GM12878 (cell line): Measurements from ENCODE around the gene SEMA5B. TPM values are rescaled to one million over a fixed set of nuclear protein-coding genes. Genes with fewer than 3 reads are reported as not detected.

Experiments used
- ATAC-seq: fragments of 200-7000 bp; cut with Tn5 transposase; 3 replicates; pipeline ENCODE4 v1.9.1; 2020; ENCODE audit warnings: mild to moderate bottlenecking, moderate library complexity
- BruUV-seq: library from RNA; stranded (reverse); fragments of 400-500 nt; replicated peaks from 2 replicates; lab custom pipeline; 2021; lab: Mats Ljungman, UMichigan
- CTCF ChIA-PET: fragments of 300-600 bp; sonication (Branson Sonifier 250); formaldehyde crosslinking; extraction: SDS; loops from one replicate; lab custom pipeline; 2021; ENCODE audit warnings: inconsistent platforms; lab: Yijun Ruan, JAX
- POLR2A ChIA-PET: fragments of 350-600 bp; formaldehyde crosslinking; extraction: SDS; loops from one replicate; lab custom pipeline; 2021; ENCODE audit warnings: inconsistent platforms; lab: Charles Lee
- RAD21 ChIA-PET: fragments of 300-600 bp; sonication (Branson Sonifier 250); formaldehyde crosslinking; loops from one replicate; lab custom pipeline; 2023; ENCODE audit warnings: antibody characterized with exemption; ENCODE audit not compliant: unreplicated experiment; lab: Charles Lee
- SMC1A ChIA-PET: fragments of 300-600 bp; sonication (Branson Sonifier 250); formaldehyde crosslinking; loops from one replicate; lab custom pipeline; 2023; ENCODE audit not compliant: unreplicated experiment, uncharacterized antibody; lab: Charles Lee
- DNase-seq: peaks from one replicate; pipeline ENCODE4 v3.0.0-alpha.2; 2011; ENCODE audit warnings: low read depth, low spot score
- FAIRE-seq: peaks from 3 replicates; lab custom pipeline; 2011; peaks lifted over from hg19 to GRCh38; lab: Jason Lieb, UNC
- H2AFZ ChIP-seq: 2 replicates; pipeline ENCODE4 v1.6.0; 2011; ENCODE audit warnings: low read depth, low read length, control low read depth; ENCODE audit not compliant: control insufficient read depth
- H3K27ac ChIP-seq: 2 replicates; pipeline ENCODE4 v1.5.1; 2011; ENCODE audit warnings: control low read depth; ENCODE audit not compliant: control insufficient read depth, insufficient read depth
- H3K27me3 ChIP-seq, 2 experiments: replicated peaks in 1 of 2; 2 replicates each; pipeline versions ENCODE4 v1.6.0 to v1.6.1; 2011; ENCODE audit warnings: low read length in 1 of 2; ENCODE audit not compliant: control insufficient read depth in 2 of 2, insufficient read depth in 2 of 2
- H3K36me3 ChIP-seq, 2 experiments: 2 replicates each; pipeline ENCODE4 v1.5.1; 2011; ENCODE audit warnings: low read length in 1 of 2; ENCODE audit not compliant: control insufficient read depth in 2 of 2, insufficient read depth in 2 of 2
- H3K4me1 ChIP-seq: 2 replicates; pipeline ENCODE4 v1.6.1; 2011; ENCODE audit warnings: mild to moderate bottlenecking, low read length, moderate library complexity, mixed read lengths; ENCODE audit not compliant: control insufficient read depth, insufficient read depth
- H3K4me2 ChIP-seq: 2 replicates; pipeline ENCODE4 v1.6.0; 2011; ENCODE audit warnings: control low read depth; ENCODE audit not compliant: control insufficient read depth, insufficient read depth
- H3K4me3 ChIP-seq: fragments of 200-600 bp; sonication (generic); 2 replicates; pipeline ENCODE4 v1.5.1; 2016
- H3K79me2 ChIP-seq: 2 replicates; pipeline ENCODE4 v1.6.0; 2011; ENCODE audit warnings: low read length; ENCODE audit not compliant: control insufficient read depth, insufficient read depth
- H3K9ac ChIP-seq: 2 replicates; pipeline ENCODE4 v1.8.0; 2011; ENCODE audit warnings: low read length, control low read depth, mixed read lengths; ENCODE audit not compliant: control insufficient read depth, insufficient read depth
- H3K9me3 ChIP-seq: replicated peaks from 3 replicates; pipeline ENCODE4 v1.5.1; 2011; ENCODE audit warnings: mild to moderate bottlenecking, low read length; ENCODE audit not compliant: control insufficient read depth, insufficient read depth
- H4K20me1 ChIP-seq: 2 replicates; pipeline ENCODE4 v1.6.0; 2011; ENCODE audit not compliant: control insufficient read depth, insufficient read depth
- CHD4 ChIP-seq: fragments of 200-600 bp; sonication (generic); IDR thresholded peaks from 2 replicates; pipeline ENCODE4 v1.6.1; 2016; ENCODE audit warnings: mild to moderate bottlenecking
- FOS ChIP-seq: IDR thresholded peaks from 3 replicates; pipeline ENCODE4 v1.6.1; 2011; ENCODE audit warnings: borderline replicate concordance; ENCODE audit not compliant: insufficient read length; ENCODE audit errors: extremely low read depth
- KDM1A ChIP-seq: fragments of 200-600 bp; sonication (generic); IDR thresholded peaks from 2 replicates; pipeline ENCODE4 v1.6.1; 2016; ENCODE audit warnings: borderline replicate concordance
- KLF5 ChIP-seq: fragments of 450-650 bp; IDR thresholded peaks from 2 replicates; pipeline ENCODE4 v1.6.1; 2014; ENCODE audit warnings: mild to moderate bottlenecking; ENCODE audit not compliant: partially characterized antibody
- NFXL1 ChIP-seq: fragments of 450-650 bp; IDR thresholded peaks from 2 replicates; pipeline ENCODE4 v1.6.1; 2017; ENCODE audit warnings: antibody characterized with exemption, mild to moderate bottlenecking, borderline replicate concordance
- RAD51 ChIP-seq: fragments of 450-650 bp; IDR thresholded peaks from 2 replicates; pipeline ENCODE4 v1.6.1; 2016; ENCODE audit warnings: moderate library complexity, mild to moderate bottlenecking, inconsistent platforms
- RBBP5 ChIP-seq: fragments of 200-600 bp; sonication (generic); conservative IDR thresholded peaks from 2 replicates; pipeline ENCODE4 v1.6.1; 2016
- SMARCA5 ChIP-seq: fragments of 450-650 bp; IDR thresholded peaks from 2 replicates; pipeline ENCODE4 v1.6.1; 2017; ENCODE audit warnings: mild to moderate bottlenecking
- STAT3 ChIP-seq: IDR thresholded peaks from 2 replicates; pipeline ENCODE4 v1.6.1; 2011; ENCODE audit warnings: low read depth, low read length, improper control_type of control experiment
- TBL1XR1 ChIP-seq: IDR thresholded peaks from 2 replicates; pipeline ENCODE4 v1.6.1; 2012; ENCODE audit warnings: low read depth, low read length, improper control_type of control experiment
- WRNIP1 ChIP-seq: IDR thresholded peaks from 2 replicates; pipeline ENCODE4 v1.6.1; 2011; ENCODE audit warnings: low read depth, low read length, improper control_type of control experiment, borderline replicate concordance
- ZBTB33 ChIP-seq: fragments of 450-650 bp; IDR thresholded peaks from 2 replicates; pipeline ENCODE4 v1.6.1; 2017; ENCODE audit warnings: mild to moderate bottlenecking
- ZNF24 ChIP-seq: fragments of 450-650 bp; IDR thresholded peaks from 2 replicates; pipeline ENCODE4 v1.6.1; 2017; ENCODE audit warnings: antibody characterized with exemption, mild to moderate bottlenecking
- ZNF592 ChIP-seq: fragments of 450-650 bp; IDR thresholded peaks from 2 replicates; pipeline ENCODE4 v1.6.1; 2017; ENCODE audit warnings: mild to moderate bottlenecking, moderate library complexity
- WGBS: methylation state at CpG from one replicate; pipeline ENCODE4 v1.1.6; 2016; ENCODE audit warnings: low lambda C conversion rate; ENCODE audit not compliant: insufficient replicate concordance, insufficient coverage; ENCODE audit errors: missing lambda C conversion rate; 5-methylcytosine and 5-hydroxymethylcytosine counted together
- in situ Hi-C: fragments of 300-500 bp; cut with MboI; formaldehyde crosslinking; loops from 9 replicates; pipeline ENCODE4 v1.14.3; 2018; ENCODE audit warnings: mixed read lengths
- intact Hi-C: fragments of 100-400 bp; cut with micrococcal nuclease; formaldehyde crosslinking; loops from one replicate; pipeline ENCODE4 v1.14.2; 2022; ENCODE audit not compliant: unreplicated experiment
- polyA plus RNA-seq, 11 experiments: library from polyadenylated mRNA; depleted of rRNA in 4 of 11; unstranded in 6 of 11; stranded (reverse) in 5 of 11; fragments of >200 nt; fragmentation: Nextera tagmentation in 4 of 11; fragmentation: Illumina TruSeq in 1 of 11; extraction: Ambion mirVana in 4 of 11; extraction: Trizol in 1 of 11; gene quantifications; 1 replicate in 1 of 11; 2 replicates in 10 of 11; pipeline versions ENCODE4 v1.2.1 to v1.2.3, GENCODE V29; 2011 to 2016; ENCODE audit warnings: inconsistent platforms in 2 of 11, missing spikeins in 2 of 11, low read depth in 1 of 11
- total RNA-seq, 4 experiments: library from RNA; depleted of rRNA in 3 of 4; stranded (reverse); fragments of >200 nt in 3 of 4; fragmentation: Illumina TruSeq in 1 of 4; extraction: Trizol in 1 of 4; gene quantifications; 2 replicates each; pipeline versions ENCODE4 v1.2.1 to v1.2.3, GENCODE V29; 2013 to 2021

Gene SEMA5B
- total and polyA plus RNA-seq, 10 of the 15 experiments (the other 5 are each of a cell fraction or from before 2014, with no cell fraction given): 0.05 TPM; not detected in 9

- TF ChIP-seq ZNF592 (no peak), STAT3 (no peak), NFXL1 (no peak), FOS (no peak), SMARCA5 (no peak), KLF5 (no peak), TBL1XR1 (no peak), CHD4 (no peak)
Measured at GRCh38 chr3:123024056-123024455, 3.5 kb downstream of the SEMA5B start (continued).

- ChIA-PET POLR2A (no interaction called here), CTCF (interaction anchor here (1.8 to 2.6 kb wide), 2 partner anchors 9 to 79 kb away, joined by 5 to 13 read pairs; no protein-coding TSS in a partner anchor)
- FAIRE-seq: no peak
Measured at GRCh38 chr3:123021996-123022510, 5.5 kb downstream of the SEMA5B start.

More at GRCh38 chr3:123021996-123022510, 5.5 kb downstream of the SEMA5B start:
- ChIA-PET SMC1A (no interaction called here), RAD21 (no interaction called here)
- H3K4me2 ChIP-seq: no peak overlapping the region
- WGBS: 41% methylated on average over 7 of the region's 7 CpGs
- no peak overlapping the region for H3K27ac ChIP-seq
- TF ChIP-seq RAD51 (no peak), ZBTB33 (no peak), KDM1A (no peak), RBBP5 (no peak), CHD4 (no peak), ZNF24 (no peak), WRNIP1 (no peak), KLF5 (no peak)
- H3K4me1 ChIP-seq: no peaks in the 10 kb centered on the region
- intact Hi-C loops: loop anchor here (10.0 kb wide), 1 partner anchor 627 kb away; no protein-coding TSS in a partner anchor
- ATAC-seq: peak; percentile 20; the same call in 1 of the 3 replicates
- H3K9ac ChIP-seq: no peak overlapping the region
- no peak overlapping the region for H3K4me3 ChIP-seq
- no peaks in the 10 kb centered on the region for H3K36me3 ChIP-seq
- in situ Hi-C loops: no loop called here
- no peak overlapping the region for H2AFZ ChIP-seq
- no peaks in the 10 kb centered on the region for H3K9me3 ChIP-seq
- H3K79me2 ChIP-seq: no peaks in the 10 kb centered on the region
- H4K20me1 ChIP-seq: no peaks in the 10 kb centered on the region; the same call in 1 of the 2 replicates
- BruUV-seq: no TSS peak
- no peak for DNase-seq
- peaks cover 9 to 33% of the 10 kb centered on the region in 2 experiments for H3K27me3 ChIP-seq
